NB4 (cell line): ENCODE results near the gene ATRNL1.

ENCODE experiments used
- MYC ChIP-seq: IDR thresholded peaks from 2 replicates; pipeline ENCODE4 v1.6.1; 2011; ENCODE audit warnings: low read depth, low read length
- POLR2A ChIP-seq: IDR thresholded peaks from 2 replicates; pipeline ENCODE4 v1.6.1; 2011; ENCODE audit warnings: mild to moderate bottlenecking; ENCODE audit not compliant: insufficient read length; ENCODE audit errors: extremely low read depth
- TF ChIP-seq, protein P1 (sequence below): IDR thresholded peaks from one replicate; pipeline ENCODE4 v1.5.1; 2012; ENCODE audit warnings: low read depth, low read length
- TF ChIP-seq, protein P2 (sequence below): IDR thresholded peaks from 2 replicates; pipeline ENCODE4 v1.6.1; 2011; ENCODE audit warnings: low read depth, low read length

DNA sequence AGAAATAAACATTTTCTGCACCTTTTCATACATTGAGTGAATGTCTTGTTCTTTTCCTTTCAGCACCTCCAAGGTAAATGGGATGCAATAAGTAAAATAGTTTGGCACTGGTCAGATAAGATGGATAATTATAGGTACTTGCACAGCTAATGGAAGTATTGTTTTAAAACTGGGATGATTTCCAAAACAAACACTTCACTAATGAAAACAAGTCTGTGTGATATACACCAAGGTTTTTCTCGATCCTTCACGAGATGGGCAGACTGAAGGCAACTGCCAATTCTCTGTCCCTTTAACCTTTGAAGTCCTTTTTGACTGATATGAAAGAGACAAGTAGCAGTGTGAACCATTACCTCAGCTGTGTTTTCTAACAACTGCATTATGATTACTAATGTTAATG lies 756.0 kb downstream of the ATRNL1 start:
- TF ChIP-seq POLR2A (no peak), MYC (no peak)
- TF ChIP-seq, protein P1, sequence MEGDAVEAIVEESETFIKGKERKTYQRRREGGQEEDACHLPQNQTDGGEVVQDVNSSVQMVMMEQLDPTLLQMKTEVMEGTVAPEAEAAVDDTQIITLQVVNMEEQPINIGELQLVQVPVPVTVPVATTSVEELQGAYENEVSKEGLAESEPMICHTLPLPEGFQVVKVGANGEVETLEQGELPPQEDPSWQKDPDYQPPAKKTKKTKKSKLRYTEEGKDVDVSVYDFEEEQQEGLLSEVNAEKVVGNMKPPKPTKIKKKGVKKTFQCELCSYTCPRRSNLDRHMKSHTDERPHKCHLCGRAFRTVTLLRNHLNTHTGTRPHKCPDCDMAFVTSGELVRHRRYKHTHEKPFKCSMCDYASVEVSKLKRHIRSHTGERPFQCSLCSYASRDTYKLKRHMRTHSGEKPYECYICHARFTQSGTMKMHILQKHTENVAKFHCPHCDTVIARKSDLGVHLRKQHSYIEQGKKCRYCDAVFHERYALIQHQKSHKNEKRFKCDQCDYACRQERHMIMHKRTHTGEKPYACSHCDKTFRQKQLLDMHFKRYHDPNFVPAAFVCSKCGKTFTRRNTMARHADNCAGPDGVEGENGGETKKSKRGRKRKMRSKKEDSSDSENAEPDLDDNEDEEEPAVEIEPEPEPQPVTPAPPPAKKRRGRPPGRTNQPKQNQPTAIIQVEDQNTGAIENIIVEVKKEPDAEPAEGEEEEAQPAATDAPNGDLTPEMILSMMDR = no peak
- TF ChIP-seq, protein P2, sequence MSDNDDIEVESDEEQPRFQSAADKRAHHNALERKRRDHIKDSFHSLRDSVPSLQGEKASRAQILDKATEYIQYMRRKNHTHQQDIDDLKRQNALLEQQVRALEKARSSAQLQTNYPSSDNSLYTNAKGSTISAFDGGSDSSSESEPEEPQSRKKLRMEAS = no peak
